Left lobe of liver (tissue), 2 donors: Measurements from ENCODE around the gene ARHGEF16. TPM values are rescaled to one million over a fixed set of nuclear protein-coding genes. Genes with fewer than 3 reads are reported as not detected.

Experiments used
- ATAC-seq: fragments of 200-7000 bp; cut with Tn5 transposase; one replicate; pipeline ENCODE4 v1.9.1; 2020; ENCODE audit warnings: mild to moderate bottlenecking, moderate library complexity
- DNase-seq: peaks from one replicate; pipeline ENCODE4 v3.0.0-alpha.2; 2020; ENCODE audit warnings: low spot score
- total RNA-seq: library from RNA; stranded (reverse); gene quantifications from one replicate; pipeline ENCODE4 v1.2.1, GENCODE V29; 2021
- donor health status: DM: no; HTN: no; CAD: no; lungs with moderate emphysema.
- donor health status: DM: no; HTN: yes; CAD: no.

The ARHGEF16 gene
- total RNA-seq = 8.1 TPM

GRCh38 chr1:3453891-3454810 is at the start of gene ARHGEF16:
Gene ARHGEF16 (plus strand): TSS chr1:3454665. CDS start chr1:3463085, 8,420 bp downstream.
- peak; percentile 89 for DNase-seq
- peak; percentile 86 for ATAC-seq

- ATAC-seq (no peak), DNase-seq (no peak)
Measured at GRCh38 chr1:3404801-3405200, 49.7 kb upstream of the ARHGEF16 start.

- ATAC-seq (no peak), DNase-seq (no peak)
Measured at GRCh38 chr1:3405491-3405890, 49.0 kb upstream of the ARHGEF16 start.

- DNase-seq (no peak), ATAC-seq (no peak)
Measured at GRCh38 chr1:3405974-3406867, 48.2 kb upstream of the ARHGEF16 start.

GRCh38 chr1:3407021-3407420 is 47.4 kb upstream of the ARHGEF16 start:
- DNase-seq (no peak), ATAC-seq (no peak)

- DNase-seq (no peak), ATAC-seq (no peak)
Measured at GRCh38 chr1:3408751-3409266, 45.7 kb upstream of the ARHGEF16 start.

GRCh38 chr1:3409366-3410141 is 44.9 kb upstream of the ARHGEF16 start:
- no peak for DNase-seq

GRCh38 chr1:3410142-3410925 is 44.1 kb upstream of the ARHGEF16 start:
- DNase-seq (no peak), ATAC-seq (peak; percentile 61)

More at GRCh38 chr1:3409366-3410141, 44.9 kb upstream of the ARHGEF16 start:
- no peak for ATAC-seq

- ATAC-seq = no peak
- no peak for DNase-seq
Measured at GRCh38 chr1:3411806-3412205, 42.7 kb upstream of the ARHGEF16 start.

- ATAC-seq = no peak
- DNase-seq = no peak
Measured at GRCh38 chr1:3412376-3412775, 42.1 kb upstream of the ARHGEF16 start.

GRCh38 chr1:3413975-3414710 is 40.3 kb upstream of the ARHGEF16 start:
- no peak for DNase-seq
- ATAC-seq = no peak

GRCh38 chr1:3415260-3416090 is 39.0 kb upstream of the ARHGEF16 start:
- ATAC-seq (no peak), DNase-seq (no peak)

- ATAC-seq (no peak), DNase-seq (no peak)
Measured at GRCh38 chr1:3417082-3417739, 37.3 kb upstream of the ARHGEF16 start.

GRCh38 chr1:3417934-3418333 is 36.5 kb upstream of the ARHGEF16 start:
- no peak for ATAC-seq

GRCh38 chr1:3418600-3418999 is 35.9 kb upstream of the ARHGEF16 start:
- ATAC-seq (no peak), DNase-seq (no peak)

More at GRCh38 chr1:3417934-3418333, 36.5 kb upstream of the ARHGEF16 start:
- no peak for DNase-seq

GRCh38 chr1:3419415-3420204 is 34.9 kb upstream of the ARHGEF16 start:
- no peak for ATAC-seq
- DNase-seq = no peak
